Inferior parietal cortex (tissue), 1 donor: ENCODE data around the gene RASL12.

Source experiments
- DNase-seq: peaks from one replicate; pipeline ENCODE4 v3.0.0-alpha.2; 2016; ENCODE audit errors: extremely low spot score

Gene RASL12

GRCh38 chr15:65092911-65093792 lies 25.4 kb upstream of the RASL12 start:
- no peak for DNase-seq

- DNase-seq = no peak
These were observed 24.4 kb upstream of the RASL12 start for GRCh38 chr15:65091946-65092770.

GRCh38 chr15:65089206-65089824 lies 21.5 kb upstream of the RASL12 start:
- DNase-seq = no peak

- no peak for DNase-seq
These were observed 20.8 kb upstream of the RASL12 start for GRCh38 chr15:65088643-65089021.

GRCh38 chr15:65087873-65088642 lies 20.3 kb upstream of the RASL12 start:
- DNase-seq = no peak

GRCh38 chr15:65087411-65087810 lies 19.6 kb upstream of the RASL12 start:
- DNase-seq = no peak

- DNase-seq = no peak
These were observed 18.9 kb upstream of the RASL12 start for GRCh38 chr15:65086680-65087111.

GRCh38 chr15:65085990-65086679 lies 18.3 kb upstream of the RASL12 start:
- no peak for DNase-seq

- no peak for DNase-seq
These were observed 17.5 kb upstream of the RASL12 start for GRCh38 chr15:65085207-65085753.

GRCh38 chr15:65084500-65085206 lies 16.9 kb upstream of the RASL12 start:
- DNase-seq = no peak

GRCh38 chr15:65083262-65083701 lies 15.5 kb upstream of the RASL12 start:
- peak; percentile 39 for DNase-seq

- DNase-seq = no peak
These were observed 14.6 kb upstream of the RASL12 start for GRCh38 chr15:65082303-65082953.

- no peak for DNase-seq
These were observed 14.0 kb upstream of the RASL12 start for GRCh38 chr15:65081758-65082157.

GRCh38 chr15:65081270-65081669 lies 13.5 kb upstream of the RASL12 start:
- no peak for DNase-seq

- DNase-seq = no peak
These were observed 11.8 kb upstream of the RASL12 start for GRCh38 chr15:65079580-65079979.

GRCh38 chr15:65077981-65078352 lies 10.2 kb upstream of the RASL12 start:
- no peak for DNase-seq

- no peak for DNase-seq
These were observed 9.6 kb upstream of the RASL12 start for GRCh38 chr15:65077291-65077980.

- DNase-seq = no peak
These were observed 8.9 kb upstream of the RASL12 start, which contains the start of gene KBTBD13 for GRCh38 chr15:65076486-65077290. Gene KBTBD13, plus strand, starts transcription at chr15:65076746. Its CDS starts 70 bp downstream, at chr15:65076816.
